ENCODE measurements around the gene LIX1. TPM values are rescaled to one million over a fixed set of nuclear protein-coding genes. Genes with fewer than 3 reads are reported as not detected.
"Not testable (repeated sequence)": the region's sequence is repeated elsewhere in the genome, so short reads cannot be mapped to it uniquely, and the experiment has no call there.

LIX1 gene
- total RNA-seq, 2 experiments from 2014 or later: not detected

- Mint-ChIP-seq H3K27ac (no peak overlapping the region), H3K4me3 (no peak overlapping the region), H3K4me1 (peaks cover 24% of the 10 kb centered on the region), H3K27me3 (peaks cover 26% of the 10 kb centered on the region), H3K36me3 (ENCODE audit: low read depth) (peaks cover 4% of the 10 kb centered on the region), H3K9me3 (peaks cover 2% of the 10 kb centered on the region)
- DNase-seq: no peak
- ChIA-PET CTCF (interaction anchor here (2.4 kb wide), 1 partner anchor 13 kb away, joined by 8 read pairs; no protein-coding TSS in a partner anchor), POLR2A (no interaction called here)
Observed at GRCh38 chr5:97096191-97096590, 46.2 kb downstream of the LIX1 start.

- ChIA-PET CTCF (interaction anchor here (0.6 to 1.3 kb wide), 3 partner anchors 14 to 133 kb away, joined by 3 to 4 read pairs (median 3); no protein-coding TSS in a partner anchor), POLR2A (interaction anchor here (0.6 kb wide), 1 partner anchor 15 kb away, joined by 3 read pairs; no protein-coding TSS in a partner anchor)
- peaks cover 24% of the 10 kb centered on the region for H3K4me1 Mint-ChIP-seq
- no peak for DNase-seq
- no peak overlapping the region for H3K4me3 Mint-ChIP-seq
- peaks cover 33% of the 10 kb centered on the region for H3K27me3 Mint-ChIP-seq
- peaks cover 4% of the 10 kb centered on the region for H3K36me3 Mint-ChIP-seq (ENCODE audit: low read depth)
- H3K27ac Mint-ChIP-seq: peak overlapping the region; percentile 75
- H3K9me3 Mint-ChIP-seq: peaks cover 2% of the 10 kb centered on the region
Observed at GRCh38 chr5:97095318-97095732, 47.1 kb downstream of the LIX1 start.

GRCh38 chr5:97094579-97095317 lies 47.7 kb downstream of the LIX1 start:
- Mint-ChIP-seq H3K27me3 (peaks cover 28% of the 10 kb centered on the region), H3K4me3 (no peak overlapping the region), H3K27ac (peak overlapping the region; percentile 75), H3K4me1 (peaks cover 24% of the 10 kb centered on the region), H3K9me3 (peaks cover 2% of the 10 kb centered on the region), H3K36me3 (ENCODE audit: low read depth) (peaks cover 4% of the 10 kb centered on the region)
- CTCF ChIA-PET: interaction anchor here (0.6 to 1.3 kb wide), 3 partner anchors 13 to 133 kb away, joined by 3 to 4 read pairs (median 3); no protein-coding TSS in a partner anchor
- DNase-seq: peak; percentile 61
- POLR2A ChIA-PET: interaction anchor here (0.6 kb wide), 1 partner anchor 15 kb away, joined by 3 read pairs; no protein-coding TSS in a partner anchor

- DNase-seq: no peak
- Mint-ChIP-seq H3K36me3 (ENCODE audit: low read depth) (peaks cover 4% of the 10 kb centered on the region), H3K27ac (no peak overlapping the region), H3K4me3 (no peak overlapping the region), H3K4me1 (peaks cover 24% of the 10 kb centered on the region), H3K27me3 (peaks cover 26% of the 10 kb centered on the region), H3K9me3 (peaks cover 2% of the 10 kb centered on the region)
- POLR2A ChIA-PET: no interaction called here
- CTCF ChIA-PET: no interaction called here
Observed at GRCh38 chr5:97093193-97093592, 49.2 kb downstream of the LIX1 start.

- Mint-ChIP-seq H3K27me3 (peaks cover 19% of the 10 kb centered on the region), H3K4me3 (no peak overlapping the region), H3K4me1 (peaks cover 17% of the 10 kb centered on the region), H3K27ac (no peak overlapping the region), H3K36me3 (ENCODE audit: low read depth) (peaks cover 4% of the 10 kb centered on the region), H3K9me3 (peaks cover 2% of the 10 kb centered on the region)
- ChIA-PET CTCF (interaction anchor here (0.9 kb wide), 1 partner anchor 12 kb away, joined by 4 read pairs; no protein-coding TSS in a partner anchor), POLR2A (no interaction called here)
- DNase-seq: no peak
Observed at GRCh38 chr5:97090944-97091343, 51.5 kb downstream of the LIX1 start.

- Mint-ChIP-seq H3K27me3 (peaks cover 23% of the 10 kb centered on the region), H3K27ac (no peak overlapping the region), H3K4me3 (no peak overlapping the region), H3K4me1 (peaks cover under 1% of the 10 kb centered on the region), H3K9me3 (peaks cover 3% of the 10 kb centered on the region), H3K36me3 (ENCODE audit: low read depth) (peaks cover 2% of the 10 kb centered on the region)
- no peak for DNase-seq
- POLR2A ChIA-PET: no interaction called here
- CTCF ChIA-PET: interaction anchor here (0.6 kb wide), 1 partner anchor 47 kb away, joined by 3 read pairs; no protein-coding TSS in a partner anchor
Observed at GRCh38 chr5:97089149-97089801, 53.1 kb downstream of the LIX1 start.

- H3K4me3 Mint-ChIP-seq: no peak overlapping the region
- ChIA-PET POLR2A (no interaction called here), CTCF (no interaction called here)
- peaks cover 24% of the 10 kb centered on the region for H3K27me3 Mint-ChIP-seq
- peaks cover 5% of the 10 kb centered on the region for H3K36me3 Mint-ChIP-seq (ENCODE audit: low read depth)
- no peaks in the 10 kb centered on the region for H3K4me1 Mint-ChIP-seq
- no peak overlapping the region for H3K27ac Mint-ChIP-seq
- peaks cover 6% of the 10 kb centered on the region for H3K9me3 Mint-ChIP-seq
- no peak for DNase-seq
Observed at GRCh38 chr5:97088774-97089148, 53.6 kb downstream of the LIX1 start.

- POLR2A ChIA-PET: no interaction called here
- peaks cover 6% of the 10 kb centered on the region for H3K9me3 Mint-ChIP-seq
- peaks cover 21% of the 10 kb centered on the region for H3K27me3 Mint-ChIP-seq
- H3K4me3 Mint-ChIP-seq: no peak overlapping the region
- no peak for DNase-seq
- H3K36me3 Mint-ChIP-seq (ENCODE audit: low read depth): peaks cover 5% of the 10 kb centered on the region
- CTCF ChIA-PET: no interaction called here
- no peak overlapping the region for H3K27ac Mint-ChIP-seq
- H3K4me1 Mint-ChIP-seq: peaks cover 3% of the 10 kb centered on the region
Observed at GRCh38 chr5:97087138-97087537, 55.3 kb downstream of the LIX1 start.

GRCh38 chr5:97085459-97086181 lies 56.8 kb downstream of the LIX1 start:
- peaks cover 8% of the 10 kb centered on the region for H3K4me1 Mint-ChIP-seq
- H3K27me3 Mint-ChIP-seq: peaks cover 11% of the 10 kb centered on the region
- peaks cover 5% of the 10 kb centered on the region for H3K36me3 Mint-ChIP-seq (ENCODE audit: low read depth)
- POLR2A ChIA-PET: no interaction called here
- DNase-seq: no peak
- no peak overlapping the region for H3K27ac Mint-ChIP-seq
- H3K9me3 Mint-ChIP-seq: peaks cover 6% of the 10 kb centered on the region
- H3K4me3 Mint-ChIP-seq: no peak overlapping the region
- CTCF ChIA-PET: no interaction called here

- H3K4me1 Mint-ChIP-seq; H3K27ac Mint-ChIP-seq; CTCF ChIA-PET; H3K36me3 Mint-ChIP-seq (ENCODE audit: low read depth); H3K27me3 Mint-ChIP-seq; POLR2A ChIA-PET; H3K9me3 Mint-ChIP-seq; DNase-seq; H3K4me3 Mint-ChIP-seq: not testable (repeated sequence)
Observed at GRCh38 chr5:97084782-97085458, 57.5 kb downstream of the LIX1 start.

GRCh38 chr5:97078958-97079743 lies 63.3 kb downstream of the LIX1 start:
- DNase-seq: no peak
- peaks cover 2% of the 10 kb centered on the region for H3K36me3 Mint-ChIP-seq (ENCODE audit: low read depth)
- H3K9me3 Mint-ChIP-seq: peaks cover 2% of the 10 kb centered on the region
- H3K27me3 Mint-ChIP-seq: peaks cover 6% of the 10 kb centered on the region
- POLR2A ChIA-PET: no interaction called here
- no peak overlapping the region for H3K4me3 Mint-ChIP-seq
- CTCF ChIA-PET: interaction anchor here (1.6 kb wide), 1 partner anchor 11 kb away, joined by 4 read pairs; no protein-coding TSS in a partner anchor
- no peak overlapping the region for H3K27ac Mint-ChIP-seq
- H3K4me1 Mint-ChIP-seq: peaks cover 21% of the 10 kb centered on the region

GRCh38 chr5:97077246-97077645 lies 65.2 kb downstream of the LIX1 start:
- CTCF ChIA-PET: no interaction called here
- H3K9me3 Mint-ChIP-seq: no peaks in the 10 kb centered on the region
- peaks cover 21% of the 10 kb centered on the region for H3K4me1 Mint-ChIP-seq

More at GRCh38 chr5:97077246-97077645, 65.2 kb downstream of the LIX1 start:
- Mint-ChIP-seq H3K36me3 (ENCODE audit: low read depth) (no peaks in the 10 kb centered on the region), H3K27me3 (peaks cover 5% of the 10 kb centered on the region), H3K27ac (no peak overlapping the region), H3K4me3 (no peak overlapping the region)
- no peak for DNase-seq
- POLR2A ChIA-PET: no interaction called here
